ENCODE data around the gene PAX9.

The PAX9 gene

DNA sequence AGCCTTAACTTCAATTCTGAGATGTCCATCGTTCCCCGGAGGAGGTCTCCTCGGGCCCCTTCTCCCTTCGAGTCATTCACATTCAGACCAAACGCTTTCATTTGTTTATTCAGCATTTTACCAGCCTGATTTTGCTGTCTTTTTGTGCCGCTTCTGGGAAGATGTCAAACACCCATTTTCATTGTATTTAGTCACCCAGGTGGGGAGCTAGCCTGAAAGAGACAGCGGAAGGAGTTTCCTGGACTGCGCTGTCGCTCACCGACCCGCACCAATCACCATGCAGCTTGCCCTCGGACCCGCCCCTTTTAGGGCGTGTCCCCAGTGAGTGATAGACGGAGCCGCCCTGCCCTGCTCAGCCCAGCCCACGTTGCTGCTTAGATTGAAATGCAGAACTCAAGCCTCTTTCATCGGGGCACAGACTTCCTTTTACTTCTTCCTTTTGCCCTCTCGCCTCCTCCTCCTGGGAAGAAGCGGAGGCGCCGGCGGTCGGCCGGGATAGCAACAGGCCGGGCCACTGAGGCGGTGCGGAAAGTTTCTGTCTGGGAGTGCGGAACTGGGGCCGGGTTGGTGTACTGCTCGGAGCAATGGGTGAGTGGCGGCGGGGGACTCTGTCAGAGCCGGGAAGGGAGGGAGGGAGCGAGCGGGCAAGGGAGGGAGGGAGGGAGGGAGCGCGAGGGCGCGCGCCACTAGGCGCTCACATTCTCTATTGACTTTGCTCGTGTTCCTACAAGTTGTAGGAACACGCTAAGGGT, at the start of gene PAX9:
PAX9 (plus strand) TSS at position 355 of the 752 bp plus-strand sequence; CDS start at position 585, 230 bp downstream.
- no peak for DNase-seq (ENCODE audit: low read depth in 2 of 2)

GRCh38 chr14:36617824-36618223, 43.8 kb upstream of the PAX9 start:
- no peak for DNase-seq (ENCODE audit: low read depth in 2 of 2)

DNA sequence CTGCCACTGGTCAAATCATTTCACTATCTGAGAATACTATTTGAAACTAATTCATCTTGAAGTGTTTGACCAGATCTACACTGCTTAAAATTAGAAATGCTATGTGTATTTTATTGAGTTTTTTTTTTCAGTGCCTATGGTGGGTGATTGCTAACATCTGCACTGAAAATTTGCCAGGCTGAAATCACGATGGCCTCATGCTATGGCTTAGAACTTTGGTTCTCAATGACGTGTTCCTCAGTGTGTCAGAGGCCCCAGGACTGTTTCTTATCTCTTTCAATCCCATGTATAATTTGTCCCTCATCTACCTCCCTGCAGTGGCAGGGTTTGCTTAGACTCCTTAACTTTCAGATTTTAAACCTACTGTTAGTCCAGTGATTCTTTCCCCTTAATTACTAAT, 43.0 kb upstream of the PAX9 start:
- DNase-seq (ENCODE audit: low read depth in 2 of 2) = no peak

- no peak for DNase-seq (ENCODE audit: low read depth in 2 of 2)
Observed at GRCh38 chr14:36619131-36619530, 42.5 kb upstream of the PAX9 start.

- no peak for DNase-seq (ENCODE audit: low read depth in 2 of 2)
Observed at GRCh38 chr14:36619853-36620252, 41.8 kb upstream of the PAX9 start.

- no peak for DNase-seq (ENCODE audit: low read depth in 2 of 2)
Observed at GRCh38 chr14:36625014-36625413, 36.6 kb upstream of the PAX9 start.

GRCh38 chr14:36625436-36625835, 36.2 kb upstream of the PAX9 start:
- DNase-seq (ENCODE audit: low read depth in 2 of 2) = no peak

GRCh38 chr14:36626151-36626550, 35.5 kb upstream of the PAX9 start:
- DNase-seq (ENCODE audit: low read depth in 2 of 2) = no peak

DNA sequence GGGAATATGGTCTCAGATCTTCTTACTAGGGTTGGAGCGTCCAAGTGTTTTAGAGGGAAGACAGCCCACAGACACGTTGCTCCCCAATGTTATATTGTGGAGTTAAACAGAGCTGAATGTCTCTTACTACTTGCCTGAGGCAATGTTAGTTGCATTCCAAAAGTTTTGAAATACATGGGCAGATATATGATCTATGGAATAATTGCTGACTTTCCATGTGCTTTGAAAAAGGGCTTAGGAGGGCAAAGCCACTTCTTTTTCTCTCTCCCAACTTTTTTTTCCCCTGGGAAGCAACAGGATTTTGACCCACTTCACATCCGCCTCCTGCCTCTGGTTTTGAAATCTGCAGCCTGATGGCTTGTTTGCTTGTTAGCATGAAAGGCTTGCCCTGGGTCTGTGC, 33.7 kb upstream of the PAX9 start:
- no peak for DNase-seq (ENCODE audit: low read depth in 2 of 2)

- DNase-seq (ENCODE audit: low read depth in 2 of 2) = no peak
Observed at GRCh38 chr14:36633580-36633979, 28.1 kb upstream of the PAX9 start.

- no peak for DNase-seq (ENCODE audit: low read depth in 2 of 2)
Observed at GRCh38 chr14:36646664-36647416, 14.8 kb upstream of the PAX9 start.

GRCh38 chr14:36647417-36647823, 14.2 kb upstream of the PAX9 start:
- DNase-seq (ENCODE audit: low read depth in 2 of 2) = no peak

- DNase-seq (ENCODE audit: low read depth in 2 of 2) = no peak
Observed at GRCh38 chr14:36647824-36648753, 13.6 kb upstream of the PAX9 start.

GRCh38 chr14:36649872-36650650, 11.6 kb upstream of the PAX9 start:
- no peak for DNase-seq (ENCODE audit: low read depth in 2 of 2)

GRCh38 chr14:36652542-36653201, 9.0 kb upstream of the PAX9 start:
- DNase-seq (ENCODE audit: low read depth in 2 of 2) = no peak

GRCh38 chr14:36653413-36653812, 8.2 kb upstream of the PAX9 start:
- DNase-seq (ENCODE audit: low read depth in 2 of 2) = no peak

DNA sequence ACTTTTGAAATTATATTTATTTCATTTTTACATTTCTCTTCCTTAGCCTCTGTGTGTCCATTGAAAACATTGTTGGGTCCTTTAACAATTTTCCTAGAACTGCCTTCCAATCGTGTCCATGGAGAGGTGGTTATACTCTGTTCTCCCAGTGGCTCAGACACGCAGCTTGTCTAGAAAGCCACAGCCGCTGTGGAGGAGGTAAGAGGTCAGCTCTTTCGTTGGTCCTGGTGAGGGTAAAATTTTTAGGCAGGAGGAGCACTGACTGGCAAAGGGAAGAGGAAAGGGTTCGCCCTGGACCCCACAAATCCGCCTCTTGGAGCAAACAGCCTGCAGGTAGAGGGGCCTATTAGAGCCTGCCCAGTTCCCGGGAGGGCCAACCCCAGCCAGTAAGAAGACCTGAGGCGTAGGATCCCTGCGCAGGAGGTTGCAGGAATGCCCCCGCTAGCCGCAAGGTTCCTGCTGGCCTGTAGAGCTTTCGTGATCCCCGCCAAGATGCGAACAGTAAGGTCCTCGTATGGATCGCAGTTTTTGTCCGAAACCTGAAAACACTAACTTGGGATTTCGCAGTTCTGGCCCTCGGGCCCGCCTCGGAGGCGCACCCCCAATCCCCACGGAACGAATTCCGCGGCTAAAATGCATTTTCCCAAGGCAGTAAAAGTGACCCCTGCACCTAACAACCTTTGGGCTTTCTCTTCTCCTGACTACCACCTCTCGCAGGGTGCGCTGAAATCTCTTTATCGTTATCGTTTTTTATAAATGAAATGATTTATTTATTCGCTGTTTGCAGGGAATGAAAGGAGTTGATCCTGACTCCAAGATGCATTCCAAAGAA, 7.5 kb upstream of the PAX9 start:
- DNase-seq (ENCODE audit: low read depth in 2 of 2) = no peak

DNA sequence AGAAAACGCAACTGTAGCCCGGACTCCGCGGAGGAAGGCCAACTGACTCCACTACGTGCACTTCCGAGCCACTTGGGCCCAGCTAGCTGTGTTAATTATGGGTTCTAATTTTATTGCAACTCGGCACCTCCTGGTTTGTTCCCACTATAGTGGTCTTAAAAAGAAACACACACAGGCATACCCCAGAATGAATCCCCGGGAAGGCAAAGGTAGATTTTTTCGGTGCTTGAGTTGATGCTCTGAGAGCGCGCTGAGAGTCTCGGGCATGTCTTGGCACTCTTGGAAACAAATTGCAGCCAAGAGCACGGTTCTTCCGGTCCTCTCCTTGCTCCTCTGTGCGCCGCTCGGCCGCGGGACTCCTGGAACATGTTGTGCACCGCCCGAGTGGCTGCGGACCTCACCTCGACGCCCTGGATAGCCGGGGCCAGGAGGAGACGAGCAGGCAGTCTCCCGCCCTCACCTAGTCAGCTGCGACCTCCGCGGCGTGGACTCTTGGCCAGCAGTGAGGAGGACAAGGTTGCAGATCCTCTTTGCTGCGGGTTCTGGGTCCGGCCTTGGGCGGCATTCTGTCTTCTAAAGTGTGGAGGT, 6.8 kb upstream of the PAX9 start:
- no peak for DNase-seq (ENCODE audit: low read depth in 2 of 2)

GRCh38 chr14:36655571-36655962, 6.1 kb upstream of the PAX9 start:
- no peak for DNase-seq (ENCODE audit: low read depth in 2 of 2)

Measured in stimulated activated CD4-positive, alpha-beta T cell treated with anti-CD3 and anti-CD28 coated beads, Interleukin-1b, Interleukin-23, amount 100 ng/mL, for 1 hour (primary cell).